ENCODE results near the gene DHX8. TPM values are rescaled to one million over a fixed set of nuclear protein-coding genes. Genes with fewer than 3 reads are reported as not detected.
"Not testable (repeated sequence)": the region's sequence is repeated elsewhere in the genome, so short reads cannot be mapped to it uniquely, and the experiment has no call there.

The DHX8 gene
- total RNA-seq, 4 donors from 2014 or later = 31.4 to 864 (median 78.8) TPM

DNA sequence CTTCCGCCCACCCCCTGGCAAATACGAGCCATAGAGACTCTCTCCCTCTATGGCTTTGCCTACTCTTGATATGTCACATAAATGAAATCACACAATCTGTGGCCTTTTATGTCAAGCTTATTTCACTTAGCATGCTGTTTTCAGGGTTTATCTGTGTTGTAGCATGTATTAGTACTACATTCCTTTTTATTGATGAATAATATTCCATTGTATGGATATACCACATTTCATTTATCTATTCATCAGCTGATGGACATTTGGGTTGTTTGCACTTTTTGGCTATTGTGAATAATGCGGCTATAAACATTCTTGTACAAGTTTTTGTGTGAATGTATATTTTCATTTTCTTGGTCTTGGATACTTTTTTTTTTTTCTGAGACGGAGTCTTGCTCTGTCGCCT lies 37.0 kb upstream of the DHX8 start:
- no peak for TF ChIP-seq POLR2A (IDR thresholded peaks at IDR 0.05)
- TF ChIP-seq, protein P1, sequence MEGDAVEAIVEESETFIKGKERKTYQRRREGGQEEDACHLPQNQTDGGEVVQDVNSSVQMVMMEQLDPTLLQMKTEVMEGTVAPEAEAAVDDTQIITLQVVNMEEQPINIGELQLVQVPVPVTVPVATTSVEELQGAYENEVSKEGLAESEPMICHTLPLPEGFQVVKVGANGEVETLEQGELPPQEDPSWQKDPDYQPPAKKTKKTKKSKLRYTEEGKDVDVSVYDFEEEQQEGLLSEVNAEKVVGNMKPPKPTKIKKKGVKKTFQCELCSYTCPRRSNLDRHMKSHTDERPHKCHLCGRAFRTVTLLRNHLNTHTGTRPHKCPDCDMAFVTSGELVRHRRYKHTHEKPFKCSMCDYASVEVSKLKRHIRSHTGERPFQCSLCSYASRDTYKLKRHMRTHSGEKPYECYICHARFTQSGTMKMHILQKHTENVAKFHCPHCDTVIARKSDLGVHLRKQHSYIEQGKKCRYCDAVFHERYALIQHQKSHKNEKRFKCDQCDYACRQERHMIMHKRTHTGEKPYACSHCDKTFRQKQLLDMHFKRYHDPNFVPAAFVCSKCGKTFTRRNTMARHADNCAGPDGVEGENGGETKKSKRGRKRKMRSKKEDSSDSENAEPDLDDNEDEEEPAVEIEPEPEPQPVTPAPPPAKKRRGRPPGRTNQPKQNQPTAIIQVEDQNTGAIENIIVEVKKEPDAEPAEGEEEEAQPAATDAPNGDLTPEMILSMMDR (IDR thresholded peaks at IDR 0.05) = no peak
- Histone ChIP-seq H3K36me3 (no peaks in the 10 kb centered on the region), H3K4me3 (replicated peaks in 1 of 3) (no peak overlapping the region), H3K27ac (no peak overlapping the region), H3K4me1 (peaks cover 29 to 36% of the 10 kb centered on the region in 2 donors), H3K9me3 (no peaks in the 10 kb centered on the region), H3K27me3 (no peaks in the 10 kb centered on the region)
- WGBS, 2 donors = 97 to 99% methylated on average over 5 of the region's 5 CpGs
- DNase-seq = no peak
- intact Hi-C loops (cut with DNase I) = no loop called here

GRCh38 chr17:43448720-43449469 lies 34.9 kb upstream of the DHX8 start:
- Histone ChIP-seq H3K27ac (peak overlapping the region; percentile 20 to 46 (median 42)), H3K27me3 (no peaks in the 10 kb centered on the region), H3K36me3 (no peaks in the 10 kb centered on the region), H3K4me3 (replicated peaks in 1 of 3) (no peak overlapping the region), H3K4me1 (peaks cover 30% of the 10 kb centered on the region in 2 donors), H3K9me3 (no peaks in the 10 kb centered on the region)
- intact Hi-C loops (cut with DNase I) = no loop called here
- 78 to 80% methylated on average over 7 of the region's 7 CpGs for WGBS, 2 donors
- no peak for TF ChIP-seq POLR2A (IDR thresholded peaks at IDR 0.05)
- TF ChIP-seq, protein P1 (IDR thresholded peaks at IDR 0.05) = no peak
- no peak for DNase-seq

GRCh38 chr17:43449470-43450248 lies 34.1 kb upstream of the DHX8 start:
- TF ChIP-seq, protein P1 (IDR thresholded peaks at IDR 0.05) = no peak
- no peak for TF ChIP-seq POLR2A (IDR thresholded peaks at IDR 0.05)
- DNase-seq = no peak

DNA sequence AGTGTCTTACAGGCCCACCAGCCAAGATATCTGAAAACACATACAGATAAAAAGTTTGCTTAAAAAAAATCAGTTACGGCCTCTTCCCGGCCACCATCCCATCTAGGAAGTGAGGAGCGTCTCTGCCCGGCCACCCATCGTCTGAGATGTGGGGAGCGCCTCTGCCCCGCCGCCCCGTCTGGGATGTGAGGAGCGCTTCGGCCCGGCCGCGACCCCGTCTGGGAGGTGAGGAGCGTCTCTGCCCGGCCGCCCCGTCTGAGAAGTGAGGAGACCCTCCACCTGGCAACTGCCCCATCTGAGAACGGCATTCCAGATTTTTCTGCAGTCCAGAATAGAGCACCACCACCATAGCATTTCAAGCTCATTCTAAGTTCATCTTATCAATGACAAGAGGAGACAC lies 33.0 kb upstream of the DHX8 start:
- intact Hi-C loops (cut with DNase I); H3K4me3 ChIP-seq (replicated peaks in 1 of 3); H3K9me3 ChIP-seq; H3K36me3 ChIP-seq; H3K27me3 ChIP-seq; DNase-seq: not testable (repeated sequence)
- Histone ChIP-seq H3K4me1 (peaks cover 13 to 22% of the 10 kb centered on the region in 2 donors), H3K27ac (peak overlapping the region in 1 of 3 donors; percentile 46)
- 97 to 98% methylated on average over 20 of the region's 20 CpGs for WGBS, 2 donors

More at GRCh38 chr17:43449470-43450248, 34.1 kb upstream of the DHX8 start:
- 55 to 65% methylated on average over 8 of the region's 8 CpGs for WGBS, 2 donors
- no peaks in the 10 kb centered on the region for H3K27me3 ChIP-seq
- H3K4me3 ChIP-seq (replicated peaks in 1 of 3) = no peak overlapping the region
- no peaks in the 10 kb centered on the region for H3K36me3 ChIP-seq
- peak overlapping the region; percentile 40 to 46 (median 42) for H3K27ac ChIP-seq
- peaks cover 22 to 23% of the 10 kb centered on the region in 2 donors for H3K4me1 ChIP-seq
- H3K9me3 ChIP-seq = no peaks in the 10 kb centered on the region
- intact Hi-C loops (cut with DNase I) = no loop called here

GRCh38 chr17:43451741-43452140 lies 32.0 kb upstream of the DHX8 start:
- DNase-seq; H3K27me3 ChIP-seq; H3K27ac ChIP-seq; H3K9me3 ChIP-seq; H3K4me3 ChIP-seq (replicated peaks in 1 of 3); H3K36me3 ChIP-seq; intact Hi-C loops (cut with DNase I): not testable (repeated sequence)
- 99% methylated on average over 18 of the region's 32 CpGs; no CpG with 5 or more reads in 1 of the 2 donors for whole genome bisulfite sequencing, 2 donors
- H3K4me1 ChIP-seq = peaks cover 13 to 27% of the 10 kb centered on the region in 2 donors

Measured in thyroid gland (tissue), 4 donors.